ENCODE data around the gene CRY2.

GRCh38 chr11:45851228-45851627 lies 4.0 kb downstream of the CRY2 start:
- TF ChIP-seq CTCF (conservative IDR thresholded peaks at IDR 0.05; ENCODE audit: low read depth in 2 of 2): no peak
- TF ChIP-seq EZH2 (IDR thresholded peaks at IDR 0.05; ENCODE audit: low read depth, unreplicated experiment): no peak
- TF ChIP-seq POLR2AphosphoS5 (IDR thresholded peaks at IDR 0.05; ENCODE audit: low read depth): no peak
- no peak for TF ChIP-seq REST (IDR thresholded peaks at IDR 0.05; ENCODE audit: unreplicated experiment)
- no peak for TF ChIP-seq CREB1 (CRISPR knock-in tag; IDR thresholded peaks at IDR 0.05; ENCODE audit: low read depth)
- no peak for TF ChIP-seq ETS1 (IDR thresholded peaks at IDR 0.05)

All from GM23338 (cell line).